ENCODE data around the gene TSC22D4.

TSC22D4 gene

DNA sequence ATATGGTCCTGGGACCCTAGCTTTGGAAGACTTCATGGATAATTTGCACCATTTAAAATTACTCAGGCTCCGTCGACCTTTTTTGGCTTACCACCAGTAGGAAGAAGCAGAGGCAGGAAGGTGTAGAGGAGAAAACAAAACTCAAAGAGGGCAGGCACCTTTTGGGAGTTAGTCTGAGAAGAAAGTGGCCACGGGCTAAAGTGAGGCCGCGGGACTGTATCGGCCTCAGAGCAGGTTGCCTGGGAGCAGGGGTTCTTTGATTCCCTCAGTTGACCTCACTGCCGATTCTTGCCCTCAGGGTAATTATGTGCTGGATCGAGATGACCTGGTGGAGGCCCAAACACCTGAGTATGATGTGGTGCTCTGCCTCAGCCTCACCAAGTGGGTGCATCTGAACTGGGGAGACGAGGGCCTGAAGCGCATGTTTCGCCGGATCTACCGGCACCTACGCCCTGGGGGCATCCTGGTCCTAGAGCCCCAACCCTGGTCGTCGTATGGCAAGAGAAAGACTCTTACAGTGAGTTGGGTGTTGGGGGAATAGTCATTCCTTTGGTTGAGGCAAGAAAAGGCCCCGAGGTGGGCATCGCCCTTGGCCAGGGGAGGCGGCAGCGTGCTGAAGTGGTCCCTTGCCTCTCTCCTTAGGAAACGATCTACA lies 46.3 kb downstream of the TSC22D4 start:
- Mint-ChIP-seq H3K4me3 (peak overlapping the region; percentile 86 to 95 (median 91)), H3K4me1 (peaks cover 47% of the 10 kb centered on the region), H3K36me3 (ENCODE audit: low read depth) (peaks cover 42% of the 10 kb centered on the region), H3K9me3 (no peaks in the 10 kb centered on the region), H3K27ac (peak overlapping the region; percentile 84 to 90 (median 85)), H3K27me3 (ENCODE audit: low read depth) (no peaks in the 10 kb centered on the region)
- no peak for TF ChIP-seq CTCF (IDR thresholded peaks at IDR 0.05; ENCODE audit: unreplicated experiment in 3 of 3)

DNA sequence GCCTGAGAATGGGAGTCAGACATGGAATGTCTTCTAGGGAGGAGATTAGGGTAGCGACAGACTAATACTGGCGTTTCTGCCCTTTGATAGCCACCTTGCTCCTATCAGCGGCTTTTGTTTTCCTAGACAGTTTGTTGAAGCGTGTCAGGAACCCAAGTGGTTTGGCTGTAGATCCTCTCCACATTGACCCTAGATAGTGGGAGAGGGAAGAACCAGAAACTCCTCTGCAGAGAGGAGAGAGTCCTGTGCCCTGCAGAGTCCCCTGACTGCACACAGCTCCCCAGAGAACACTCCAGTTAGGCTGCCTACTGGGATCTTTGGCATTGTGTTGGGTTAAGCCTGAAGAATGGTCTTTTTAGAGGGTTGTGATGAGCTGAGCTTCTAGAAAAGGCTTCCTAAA lies 47.0 kb downstream of the TSC22D4 start:
- Mint-ChIP-seq H3K27ac (peak overlapping the region; percentile 84 to 90 (median 85)), H3K4me3 (peak overlapping the region; percentile 86 to 95 (median 91)), H3K27me3 (ENCODE audit: low read depth) (no peaks in the 10 kb centered on the region), H3K36me3 (ENCODE audit: low read depth) (peaks cover 42% of the 10 kb centered on the region), H3K9me3 (no peaks in the 10 kb centered on the region), H3K4me1 (peaks cover 47% of the 10 kb centered on the region)
- no peak for TF ChIP-seq CTCF (IDR thresholded peaks at IDR 0.05; ENCODE audit: unreplicated experiment in 3 of 3)

DNA sequence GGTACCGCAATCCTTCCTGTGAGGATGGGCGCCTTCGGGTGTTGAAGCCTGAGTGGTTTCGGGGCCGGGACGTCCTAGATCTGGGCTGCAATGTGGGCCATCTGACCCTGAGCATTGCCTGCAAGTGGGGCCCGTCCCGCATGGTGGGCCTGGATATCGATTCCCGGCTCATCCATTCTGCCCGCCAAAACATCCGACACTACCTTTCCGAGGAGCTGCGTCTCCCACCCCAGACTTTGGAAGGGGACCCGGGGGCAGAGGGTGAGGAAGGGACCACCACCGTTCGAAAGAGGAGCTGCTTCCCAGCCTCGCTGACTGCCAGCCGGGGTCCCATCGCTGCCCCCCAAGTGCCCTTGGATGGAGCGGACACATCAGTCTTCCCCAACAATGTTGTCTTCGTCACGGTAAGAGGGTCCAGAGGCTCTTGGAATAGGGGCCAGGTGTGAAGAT lies 47.7 kb downstream of the TSC22D4 start:
- Mint-ChIP-seq H3K27me3 (ENCODE audit: low read depth) (no peaks in the 10 kb centered on the region), H3K27ac (peak overlapping the region; percentile 84 to 90 (median 85)), H3K9me3 (no peaks in the 10 kb centered on the region), H3K4me1 (peaks cover 43% of the 10 kb centered on the region), H3K36me3 (ENCODE audit: low read depth) (peaks cover 39% of the 10 kb centered on the region), H3K4me3 (peak overlapping the region; percentile 86 to 95 (median 91))
- no peak for TF ChIP-seq CTCF (IDR thresholded peaks at IDR 0.05; ENCODE audit: unreplicated experiment in 3 of 3)

DNA sequence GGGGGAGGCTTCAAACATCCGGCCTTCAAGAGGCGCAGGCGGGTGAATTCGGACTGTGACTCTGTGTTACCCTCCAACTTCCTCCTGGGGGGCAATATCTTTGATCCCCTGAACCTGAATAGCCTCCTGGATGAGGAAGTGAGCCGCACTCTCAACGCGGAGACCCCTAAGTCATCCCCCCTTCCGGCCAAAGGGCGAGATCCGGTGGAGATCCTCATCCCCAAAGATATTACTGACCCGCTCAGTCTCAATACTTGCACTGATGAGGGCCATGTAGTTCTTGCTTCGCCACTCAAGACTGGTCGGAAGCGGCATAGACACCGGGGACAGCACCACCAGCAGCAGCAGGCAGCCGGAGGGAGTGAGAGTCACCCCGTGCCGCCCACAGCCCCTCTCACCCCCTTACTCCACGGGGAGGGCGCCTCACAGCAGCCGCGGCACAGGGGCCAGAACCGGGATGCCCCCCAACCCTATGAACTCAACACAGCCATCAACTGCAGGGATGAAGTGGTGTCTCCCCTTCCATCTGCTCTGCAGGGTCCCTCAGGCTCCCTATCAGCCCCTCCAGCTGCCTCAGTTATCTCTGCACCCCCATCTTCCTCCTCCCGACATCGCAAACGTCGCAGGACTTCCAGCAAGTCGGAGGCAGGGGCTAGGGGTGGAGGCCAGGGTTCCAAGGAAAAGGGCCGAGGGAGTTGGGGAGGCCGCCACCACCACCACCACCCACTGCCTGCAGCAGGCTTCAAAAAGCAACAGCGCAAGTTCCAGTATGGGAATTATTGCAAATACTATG lies 48.3 kb downstream of the TSC22D4 start:
- Mint-ChIP-seq H3K9me3 (no peaks in the 10 kb centered on the region), H3K4me3 (peak overlapping the region; percentile 86 to 95 (median 91)), H3K4me1 (peaks cover 42% of the 10 kb centered on the region), H3K36me3 (ENCODE audit: low read depth) (peaks cover 38% of the 10 kb centered on the region), H3K27me3 (ENCODE audit: low read depth) (no peaks in the 10 kb centered on the region), H3K27ac (peak overlapping the region; percentile 81 to 98 (median 97))
- TF ChIP-seq CTCF (IDR thresholded peaks at IDR 0.05; ENCODE audit: unreplicated experiment in 3 of 3): no peak

- Mint-ChIP-seq H3K9me3 (no peaks in the 10 kb centered on the region), H3K4me1 (peaks cover 37% of the 10 kb centered on the region), H3K27me3 (ENCODE audit: low read depth) (no peaks in the 10 kb centered on the region), H3K27ac (peak within 1 kb of the TSS; percentile 98 to 100 (median 99)), H3K4me3 (peak within 1 kb of the TSS; percentile 94 to 95 (median 95)), H3K36me3 (ENCODE audit: low read depth) (peaks cover 38% of the 10 kb centered on the region)
- TF ChIP-seq CTCF (IDR thresholded peaks at IDR 0.05; ENCODE audit: unreplicated experiment in 3 of 3): no peak
These were observed 49.1 kb downstream of the TSC22D4 start, which contains the start of gene MEPCE for GRCh38 chr7:100429637-100430492. MEPCE (plus strand) TSS chr7:100429831; CDS start chr7:100430019, 188 bp downstream.

Measured in nephron (organoid).